Tibial artery (tissue), 4 donors: ENCODE results near the gene EGLN2.
A peak's percentile ranks its signal among the peaks of the same experiment; 100 is the strongest.

Experiments used
- DNase-seq, 2 donors: peaks; one replicate each; pipeline ENCODE4 v3.0.0-alpha.2; 2019
- H3K27ac ChIP-seq, 2 donors: fragments of 200-600 bp; sonication (generic) in 1 of 2; 1 replicate in 1 of 2; 2 replicates in 1 of 2; pipeline ENCODE4 v1.5.1; 2018 to 2019; ENCODE audit warnings: mild to moderate bottlenecking in 1 of 2
- H3K27me3 ChIP-seq, 2 donors: fragments of 200-600 bp; sonication (generic) in 1 of 2; one replicate each; pipeline versions ENCODE4 v1.5.1 to v1.6.0; 2016 to 2019
- H3K36me3 ChIP-seq, 3 donors: fragments of 200-600 bp; sonication (generic) in 2 of 3; one replicate each; pipeline ENCODE4 v1.5.1; 2016 to 2019; ENCODE audit warnings: mild to moderate bottlenecking in 2 of 3
- H3K4me1 ChIP-seq, 4 donors: fragments of 200-600 bp; sonication (generic) in 2 of 4; 1 replicate in 3 of 4; 2 replicates in 1 of 4; pipeline ENCODE4 v1.5.1; 2016 to 2019
- H3K4me3 ChIP-seq, 2 donors: fragments of 200-600 bp; sonication (generic) in 1 of 2; 1 replicate in 1 of 2; 2 replicates in 1 of 2; pipeline ENCODE4 v1.5.1; 2018 to 2019; ENCODE audit warnings: mild to moderate bottlenecking in 2 of 2
- H3K9me3 ChIP-seq, 3 donors: fragments of 200-600 bp; sonication (generic) in 1 of 3; one replicate each; pipeline ENCODE4 v1.5.1; 2016 to 2019
- intact Hi-C: fragments of 100-400 bp; cut with DNase I; formaldehyde crosslinking; loops from one replicate; pipeline ENCODE4 v1.15.0; 2023; ENCODE audit warnings: low total_unique reads
- TF ChIP-seq, protein P1 (sequence below), 2 experiments: fragments of 200-600 bp in 1 of 2; fragments of 450-650 bp in 1 of 2; IDR thresholded peaks; one replicate each; pipeline ENCODE4 v1.5.1; 2017 to 2019; ENCODE audit warnings: antibody characterized with exemption in 2 of 2, mild to moderate bottlenecking in 1 of 2, moderate library complexity in 1 of 2

Gene EGLN2

DNA sequence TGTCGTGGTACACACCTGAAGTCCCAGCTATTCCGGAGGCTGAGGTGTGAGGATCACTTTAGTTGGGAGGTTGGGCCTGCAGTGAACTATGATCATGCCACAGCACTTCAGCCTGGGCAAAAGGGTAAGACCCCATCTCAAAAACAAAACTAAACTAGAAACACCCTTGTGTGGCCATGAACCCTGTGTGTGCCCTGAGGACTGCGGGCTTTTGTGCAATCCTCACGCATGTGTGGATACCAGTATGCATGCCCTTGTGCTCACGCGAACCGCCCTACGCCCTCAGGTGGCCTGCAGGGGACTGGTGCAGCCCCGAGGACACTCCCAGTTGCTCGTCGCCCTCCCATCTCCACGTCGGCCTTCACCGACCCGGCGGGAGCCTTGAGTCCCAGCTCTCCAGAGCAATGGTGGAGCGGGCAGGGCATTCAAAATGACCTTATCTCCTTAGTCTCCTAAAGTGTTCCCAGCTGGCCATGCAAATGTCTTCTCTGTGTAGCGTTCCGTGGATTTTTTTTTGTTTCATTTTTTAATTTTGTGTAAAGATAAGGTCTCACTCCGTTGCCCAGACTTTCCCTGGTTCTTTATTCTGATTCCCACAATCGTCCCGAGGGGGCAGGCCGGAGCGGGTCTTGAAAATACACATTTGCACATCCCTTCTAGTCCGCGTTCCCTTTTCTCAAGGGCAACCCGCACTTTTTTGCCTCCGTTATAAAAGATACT, 868 bp upstream of the EGLN2 start:
- intact Hi-C loops = no loop called here
- Histone ChIP-seq H3K4me3 (peak overlapping the region; percentile 91 to 97), H3K27me3 (no peaks in the 10 kb centered on the region), H3K27ac (peak overlapping the region; percentile 97), H3K36me3 (peaks cover 7 to 30% (median 10%) of the 10 kb centered on the region in 3 donors), H3K4me1 (peaks cover 0 to 50% (median 37%) of the 10 kb centered on the region in 4 donors), H3K9me3 (no peaks in the 10 kb centered on the region)
- DNase-seq = peak; percentile 66 to 85
- TF ChIP-seq, protein P1, sequence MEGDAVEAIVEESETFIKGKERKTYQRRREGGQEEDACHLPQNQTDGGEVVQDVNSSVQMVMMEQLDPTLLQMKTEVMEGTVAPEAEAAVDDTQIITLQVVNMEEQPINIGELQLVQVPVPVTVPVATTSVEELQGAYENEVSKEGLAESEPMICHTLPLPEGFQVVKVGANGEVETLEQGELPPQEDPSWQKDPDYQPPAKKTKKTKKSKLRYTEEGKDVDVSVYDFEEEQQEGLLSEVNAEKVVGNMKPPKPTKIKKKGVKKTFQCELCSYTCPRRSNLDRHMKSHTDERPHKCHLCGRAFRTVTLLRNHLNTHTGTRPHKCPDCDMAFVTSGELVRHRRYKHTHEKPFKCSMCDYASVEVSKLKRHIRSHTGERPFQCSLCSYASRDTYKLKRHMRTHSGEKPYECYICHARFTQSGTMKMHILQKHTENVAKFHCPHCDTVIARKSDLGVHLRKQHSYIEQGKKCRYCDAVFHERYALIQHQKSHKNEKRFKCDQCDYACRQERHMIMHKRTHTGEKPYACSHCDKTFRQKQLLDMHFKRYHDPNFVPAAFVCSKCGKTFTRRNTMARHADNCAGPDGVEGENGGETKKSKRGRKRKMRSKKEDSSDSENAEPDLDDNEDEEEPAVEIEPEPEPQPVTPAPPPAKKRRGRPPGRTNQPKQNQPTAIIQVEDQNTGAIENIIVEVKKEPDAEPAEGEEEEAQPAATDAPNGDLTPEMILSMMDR (IDR thresholded peaks at IDR 0.05) = peak; percentile 38 to 66

DNA sequence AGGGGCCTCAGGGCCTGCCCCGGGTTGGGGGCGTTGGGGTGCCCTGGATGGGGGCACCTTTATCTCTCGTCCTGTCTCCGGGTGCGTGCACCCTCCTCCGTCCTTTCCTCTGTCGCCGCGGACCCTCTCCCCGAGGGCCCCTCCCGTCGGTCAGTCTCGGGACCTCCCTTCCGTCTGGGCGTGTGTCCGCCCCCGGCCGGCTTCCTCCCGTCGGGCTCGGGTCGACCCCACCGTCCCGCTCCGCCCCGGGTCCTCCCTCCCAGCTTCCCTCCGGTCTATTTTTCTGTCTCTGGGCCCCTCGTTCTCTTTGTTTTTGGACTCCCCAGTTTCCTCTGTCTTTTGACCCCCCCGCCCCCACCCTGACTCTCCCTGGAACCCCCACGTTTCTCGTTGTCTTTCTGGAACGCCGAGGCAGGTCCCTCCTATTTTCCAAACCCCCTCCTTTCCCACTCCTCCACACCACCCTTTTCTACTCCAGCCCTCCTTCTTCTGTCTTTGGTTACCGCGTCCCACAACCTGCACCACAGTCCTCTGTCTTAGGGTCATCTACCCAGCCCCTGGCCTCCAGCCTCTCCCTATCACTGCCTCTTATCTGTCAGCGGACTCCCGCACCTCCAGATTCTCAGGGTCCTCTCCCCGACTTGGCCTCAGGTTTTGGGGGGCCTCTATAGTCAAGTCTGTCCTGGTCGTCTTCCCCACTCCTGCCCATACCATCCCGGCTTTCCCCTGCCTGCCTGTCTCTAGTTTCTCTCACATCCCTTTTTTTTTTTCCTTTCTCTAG, 757 bp downstream of the EGLN2 start:
- intact Hi-C loops = loop anchor here (10.0 kb wide), 1 partner anchor 45 kb away; the partner anchor contains the start of genes ACTMAP and SNRPA
- Histone ChIP-seq H3K9me3 (no peaks in the 10 kb centered on the region), H3K36me3 (peaks cover 7 to 33% (median 10%) of the 10 kb centered on the region in 3 donors), H3K4me1 (peaks cover 0 to 57% (median 52%) of the 10 kb centered on the region in 4 donors), H3K27me3 (no peaks in the 10 kb centered on the region), H3K27ac (peak overlapping the region; percentile 97), H3K4me3 (peak overlapping the region; percentile 91 to 97)
- TF ChIP-seq, protein P1 (IDR thresholded peaks at IDR 0.05) = no peak
- DNase-seq = no peak

DNA sequence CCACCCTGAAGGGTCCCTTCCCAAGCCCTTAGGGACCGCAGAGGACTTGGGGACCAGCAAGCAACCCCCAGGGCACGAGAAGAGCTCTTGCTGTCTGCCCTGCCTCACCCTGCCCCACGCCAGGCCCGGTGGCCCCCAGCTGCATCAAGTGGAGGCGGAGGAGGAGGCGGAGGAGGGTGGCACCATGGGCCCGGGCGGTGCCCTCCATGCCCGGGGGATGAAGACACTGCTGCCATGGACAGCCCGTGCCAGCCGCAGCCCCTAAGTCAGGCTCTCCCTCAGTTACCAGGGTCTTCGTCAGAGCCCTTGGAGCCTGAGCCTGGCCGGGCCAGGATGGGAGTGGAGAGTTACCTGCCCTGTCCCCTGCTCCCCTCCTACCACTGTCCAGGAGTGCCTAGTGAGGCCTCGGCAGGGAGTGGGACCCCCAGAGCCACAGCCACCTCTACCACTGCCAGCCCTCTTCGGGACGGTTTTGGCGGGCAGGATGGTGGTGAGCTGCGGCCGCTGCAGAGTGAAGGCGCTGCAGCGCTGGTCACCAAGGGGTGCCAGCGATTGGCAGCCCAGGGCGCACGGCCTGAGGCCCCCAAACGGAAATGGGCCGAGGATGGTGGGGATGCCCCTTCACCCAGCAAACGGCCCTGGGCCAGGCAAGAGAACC, 1.5 kb downstream of the EGLN2 start:
- DNase-seq = no peak
- intact Hi-C loops = loop anchor here (10.0 kb wide), 1 partner anchor 46 kb away; the partner anchor contains the start of genes ACTMAP and SNRPA
- Histone ChIP-seq H3K4me3 (peak overlapping the region; percentile 91 to 97), H3K4me1 (peaks cover 0 to 64% (median 59%) of the 10 kb centered on the region in 4 donors), H3K9me3 (no peaks in the 10 kb centered on the region), H3K27me3 (no peaks in the 10 kb centered on the region), H3K36me3 (peaks cover 7 to 35% (median 10%) of the 10 kb centered on the region in 3 donors), H3K27ac (peak overlapping the region; percentile 97)
- TF ChIP-seq, protein P1 (IDR thresholded peaks at IDR 0.05) = no peak

DNA sequence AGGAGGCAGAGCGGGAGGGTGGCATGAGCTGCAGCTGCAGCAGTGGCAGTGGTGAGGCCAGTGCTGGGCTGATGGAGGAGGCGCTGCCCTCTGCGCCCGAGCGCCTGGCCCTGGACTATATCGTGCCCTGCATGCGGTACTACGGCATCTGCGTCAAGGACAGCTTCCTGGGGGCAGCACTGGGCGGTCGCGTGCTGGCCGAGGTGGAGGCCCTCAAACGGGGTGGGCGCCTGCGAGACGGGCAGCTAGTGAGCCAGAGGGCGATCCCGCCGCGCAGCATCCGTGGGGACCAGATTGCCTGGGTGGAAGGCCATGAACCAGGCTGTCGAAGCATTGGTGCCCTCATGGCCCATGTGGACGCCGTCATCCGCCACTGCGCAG, 2.0 kb downstream of the EGLN2 start:
- intact Hi-C loops = loop anchor here (10.0 kb wide), 1 partner anchor 46 kb away; the partner anchor contains the start of genes ACTMAP and SNRPA
- H3K9me3 ChIP-seq = no peaks in the 10 kb centered on the region
- H3K27ac ChIP-seq = peak overlapping the region; percentile 97
- TF ChIP-seq, protein P1 (IDR thresholded peaks at IDR 0.05) = no peak
- peaks cover 7 to 36% (median 10%) of the 10 kb centered on the region in 3 donors for H3K36me3 ChIP-seq
- no peak for DNase-seq
- peaks cover 1 to 69% (median 64%) of the 10 kb centered on the region in 4 donors for H3K4me1 ChIP-seq
- no peaks in the 10 kb centered on the region for H3K27me3 ChIP-seq
- H3K4me3 ChIP-seq = peak overlapping the region; percentile 91 to 97
